Glomerular visceral epithelial cell (primary cell): Measurements from ENCODE around the gene SLC38A10.

Experiments used
- DNase-seq: peaks from one replicate; pipeline ENCODE4 v3.0.0-alpha.2; 2016; ENCODE audit errors: extremely low spot score

SLC38A10 gene

DNA sequence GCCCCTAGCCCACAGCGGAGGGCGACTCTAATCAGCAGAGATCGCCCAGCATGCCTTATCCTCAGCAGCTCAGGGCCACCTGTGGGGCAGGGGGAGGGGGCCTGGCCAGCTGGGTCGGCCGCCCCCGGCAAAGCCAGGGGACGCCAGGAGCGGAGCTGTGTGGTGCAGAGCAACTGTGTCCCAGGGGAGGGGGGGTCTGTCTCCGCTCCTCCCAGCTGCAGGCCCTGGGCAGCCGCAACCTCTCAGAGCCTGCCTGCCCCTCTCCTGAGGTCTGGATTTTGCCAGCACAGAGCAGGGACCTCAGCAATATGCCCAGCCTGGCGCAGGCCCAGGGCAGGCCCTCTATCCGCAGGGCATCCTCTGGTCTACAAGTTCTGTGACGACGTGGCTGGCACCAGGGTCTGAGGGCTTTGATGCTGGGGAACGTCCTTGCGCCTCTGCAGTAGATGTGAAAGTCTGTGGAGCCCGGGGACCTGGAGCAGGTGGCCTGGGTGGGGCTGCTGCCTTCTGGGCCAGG lies 36.5 kb upstream of the SLC38A10 start:
- no peak for DNase-seq

DNA sequence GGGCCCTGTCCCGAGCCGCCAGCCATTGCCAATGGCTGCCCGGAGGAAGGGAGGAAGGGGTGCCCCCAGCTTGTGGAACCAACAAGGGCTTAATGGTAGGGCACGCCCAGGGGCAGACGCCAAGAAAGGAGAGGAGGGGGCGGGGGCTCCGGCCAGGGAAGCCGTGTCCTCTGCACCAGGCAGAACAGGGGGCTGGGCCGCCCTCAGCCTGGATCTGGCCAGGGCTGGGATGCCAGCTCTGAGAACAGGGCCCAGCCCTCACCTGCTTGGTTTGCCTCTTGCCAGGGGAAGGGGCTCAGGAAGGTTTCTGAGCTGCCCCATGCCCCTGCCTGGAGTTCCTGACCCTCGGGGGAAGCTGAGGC lies 35.8 kb upstream of the SLC38A10 start:
- DNase-seq: no peak

- no peak for DNase-seq
Measured at GRCh38 chr17:81329927-81330883, 35.1 kb upstream of the SLC38A10 start.

GRCh38 chr17:81328978-81329926 lies 34.1 kb upstream of the SLC38A10 start:
- DNase-seq: peak; percentile 95

- DNase-seq: no peak
Measured at GRCh38 chr17:81328489-81328888, 33.4 kb upstream of the SLC38A10 start.

- no peak for DNase-seq
Measured at GRCh38 chr17:81325714-81326358, 30.7 kb upstream of the SLC38A10 start.

- no peak for DNase-seq
Measured at GRCh38 chr17:81324851-81325713, 30.0 kb upstream of the SLC38A10 start.

GRCh38 chr17:81324177-81324850 lies 29.2 kb upstream of the SLC38A10 start:
- no peak for DNase-seq

DNA sequence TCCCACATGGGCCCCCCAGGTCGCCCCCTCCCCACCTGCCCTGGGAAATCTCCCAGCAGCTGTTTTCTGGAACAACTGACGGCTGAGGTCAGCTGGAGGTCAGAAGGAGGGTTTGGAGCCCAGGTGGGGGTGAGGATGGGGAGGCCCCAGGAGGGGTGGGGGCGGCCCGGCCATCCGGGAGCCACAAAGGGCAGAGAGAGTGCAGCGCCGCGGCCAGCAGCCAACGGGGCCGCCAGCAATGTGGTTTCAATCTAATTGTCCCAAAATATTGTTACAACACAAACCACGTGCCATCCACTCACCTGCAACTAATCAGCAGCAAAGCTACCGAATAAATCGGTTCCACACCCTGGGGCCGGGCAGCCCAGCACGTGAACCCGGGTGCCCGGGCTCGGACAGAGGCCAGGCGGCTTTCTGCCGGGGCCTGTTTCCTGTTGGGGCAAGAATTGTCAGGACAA lies 28.3 kb upstream of the SLC38A10 start:
- no peak for DNase-seq

DNA sequence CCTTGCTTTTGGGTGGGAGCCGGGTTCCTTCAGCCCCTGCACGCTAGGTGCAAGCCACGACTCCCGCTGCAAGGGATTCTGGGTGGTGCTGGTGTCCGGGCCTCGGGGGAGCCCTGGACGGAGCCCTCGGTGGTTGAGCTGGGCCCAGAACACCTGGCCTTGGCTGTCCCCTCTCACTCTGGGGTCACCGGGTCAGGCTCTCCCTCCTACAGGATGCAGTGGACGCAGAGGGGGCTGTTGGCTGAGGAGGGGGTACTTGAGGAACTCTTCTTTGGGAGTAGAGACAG lies 27.9 kb upstream of the SLC38A10 start:
- DNase-seq: no peak

DNA sequence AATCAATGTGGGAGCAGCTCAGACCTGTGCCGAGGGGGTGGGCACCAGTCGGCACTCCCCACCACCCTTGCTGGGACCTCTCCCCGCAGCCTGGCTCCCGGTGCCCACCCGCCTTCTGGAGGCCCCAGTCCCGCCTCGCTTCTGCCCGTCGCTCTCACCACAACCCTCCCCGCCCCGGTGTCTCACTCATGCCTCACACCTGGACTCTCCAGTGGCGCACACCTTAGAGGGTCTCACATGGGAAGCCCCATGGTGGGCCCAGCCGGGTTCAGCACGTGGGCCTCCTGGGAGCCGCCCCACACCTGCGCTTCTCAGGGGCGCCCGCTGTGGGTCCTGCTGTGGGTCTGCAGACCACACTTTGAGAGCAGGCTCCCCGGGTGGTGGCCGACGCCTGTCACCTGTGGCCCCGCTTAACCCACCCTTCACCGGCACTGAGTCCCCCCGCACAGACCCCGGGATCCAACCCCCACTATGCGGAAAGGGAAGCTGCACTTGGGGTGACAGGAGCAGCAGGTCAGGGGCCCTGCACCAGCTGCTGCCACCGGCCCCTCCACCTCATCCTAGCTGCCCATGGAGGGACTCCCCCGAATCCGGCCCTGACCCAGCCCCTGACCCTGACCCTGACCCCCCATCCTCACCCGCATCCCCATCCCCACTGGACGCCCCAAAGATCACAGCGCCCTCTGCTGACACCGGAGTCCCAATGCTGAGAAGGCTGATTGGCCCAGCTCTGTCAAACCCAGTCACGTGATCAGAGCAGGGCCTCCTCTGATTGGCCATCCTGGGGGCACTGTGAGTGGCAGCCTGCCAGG lies 27.4 kb upstream of the SLC38A10 start:
- no peak for DNase-seq

GRCh38 chr17:81317961-81318605 lies 23.0 kb upstream of the SLC38A10 start:
- no peak for DNase-seq

GRCh38 chr17:81317530-81317821 lies 22.4 kb upstream of the SLC38A10 start:
- DNase-seq: no peak

DNA sequence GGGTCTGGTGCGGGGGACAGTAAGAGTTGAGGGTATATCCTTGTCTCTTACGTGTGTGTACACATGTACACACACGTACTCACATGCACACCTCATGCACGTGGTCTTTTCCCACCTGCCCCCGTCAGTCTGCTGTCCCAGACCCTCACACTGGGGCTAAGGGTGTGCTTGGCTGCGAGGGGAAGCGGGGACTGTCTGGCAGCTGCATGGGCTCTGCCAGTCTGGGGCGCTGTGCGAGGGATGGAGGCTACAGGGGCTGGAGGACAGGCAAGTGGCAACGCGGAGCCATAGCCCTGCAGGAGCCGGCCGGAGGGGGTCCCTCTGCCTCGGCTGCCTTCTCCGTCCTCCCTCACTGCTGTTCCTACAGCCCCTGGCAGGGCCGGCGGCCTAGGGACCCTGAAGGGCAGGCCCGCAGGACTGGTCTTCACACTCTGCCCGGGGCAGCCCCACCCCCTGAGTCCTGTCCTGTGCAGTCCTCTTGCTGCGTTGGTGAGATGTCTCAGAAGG lies 20.8 kb upstream of the SLC38A10 start:
- no peak for DNase-seq

DNA sequence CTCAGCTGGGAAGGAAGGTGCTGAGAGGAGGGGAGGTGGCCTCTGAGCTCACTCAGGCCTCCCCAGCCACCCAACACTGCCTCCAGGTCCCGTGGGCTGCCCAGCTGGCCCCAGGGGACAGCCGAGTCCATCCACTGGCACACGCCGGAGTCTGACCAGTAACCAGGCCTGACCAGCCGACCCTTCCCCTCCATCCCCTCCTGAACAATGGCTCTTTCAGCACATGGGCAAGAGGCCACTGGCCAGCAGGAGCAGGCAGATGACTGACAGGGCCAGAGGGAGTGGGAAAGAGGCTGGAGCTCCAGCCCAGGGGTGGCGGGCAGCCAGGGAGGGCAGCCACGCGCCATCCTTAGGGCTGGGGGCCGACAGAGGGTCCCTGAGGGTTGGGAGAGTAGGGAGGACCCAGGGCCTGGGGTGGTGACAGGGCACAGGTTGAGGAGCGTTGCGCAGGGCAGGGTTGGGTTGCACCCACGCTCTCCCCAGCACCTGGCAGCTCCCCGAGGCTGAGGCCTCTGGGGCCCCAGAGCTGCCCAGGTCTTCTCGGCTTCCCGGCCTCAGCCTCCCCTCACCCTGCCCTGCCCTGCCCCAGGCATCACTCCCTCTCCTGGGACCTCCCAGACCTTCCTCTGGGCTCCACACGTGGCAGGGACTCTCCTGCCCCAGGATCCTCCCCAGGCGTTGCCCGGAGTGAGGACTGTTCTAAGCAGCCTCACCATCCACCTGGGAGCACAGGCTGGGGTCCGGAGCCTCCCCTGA lies 20.2 kb upstream of the SLC38A10 start:
- DNase-seq: no peak

DNA sequence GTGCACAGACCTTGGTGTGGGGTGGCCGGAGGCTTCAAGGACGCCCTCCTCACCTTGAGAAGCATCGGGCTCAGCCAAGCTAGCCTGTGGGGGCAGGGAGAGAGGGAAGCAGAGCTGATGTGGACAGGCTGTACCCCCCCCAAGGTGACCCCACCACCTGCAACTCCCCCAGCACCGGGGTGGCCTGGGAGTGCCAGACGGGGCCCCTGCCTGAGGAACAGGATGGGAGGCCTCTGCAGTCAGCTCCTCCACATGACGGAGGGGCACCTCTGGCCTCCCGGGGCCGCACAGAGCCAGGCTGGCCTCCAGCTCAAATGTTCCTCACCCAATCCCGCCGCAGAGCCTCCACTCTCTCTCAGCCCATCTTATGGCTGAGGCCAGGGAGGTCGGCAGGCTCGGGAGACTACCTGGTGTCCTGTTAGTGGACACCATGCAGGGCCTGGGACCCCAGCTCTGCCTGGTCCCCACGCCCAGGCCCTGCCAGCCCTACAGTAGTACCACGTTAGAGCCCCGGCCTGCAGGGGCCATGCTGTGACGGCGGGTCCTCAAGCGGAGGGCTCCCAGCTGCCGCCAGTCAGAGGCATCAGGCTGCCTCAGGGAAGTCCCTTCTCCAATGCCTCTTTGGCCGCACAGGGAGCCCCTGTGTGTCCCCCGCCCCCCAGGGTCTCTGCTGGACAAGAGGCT lies 19.4 kb upstream of the SLC38A10 start:
- DNase-seq: no peak

DNA sequence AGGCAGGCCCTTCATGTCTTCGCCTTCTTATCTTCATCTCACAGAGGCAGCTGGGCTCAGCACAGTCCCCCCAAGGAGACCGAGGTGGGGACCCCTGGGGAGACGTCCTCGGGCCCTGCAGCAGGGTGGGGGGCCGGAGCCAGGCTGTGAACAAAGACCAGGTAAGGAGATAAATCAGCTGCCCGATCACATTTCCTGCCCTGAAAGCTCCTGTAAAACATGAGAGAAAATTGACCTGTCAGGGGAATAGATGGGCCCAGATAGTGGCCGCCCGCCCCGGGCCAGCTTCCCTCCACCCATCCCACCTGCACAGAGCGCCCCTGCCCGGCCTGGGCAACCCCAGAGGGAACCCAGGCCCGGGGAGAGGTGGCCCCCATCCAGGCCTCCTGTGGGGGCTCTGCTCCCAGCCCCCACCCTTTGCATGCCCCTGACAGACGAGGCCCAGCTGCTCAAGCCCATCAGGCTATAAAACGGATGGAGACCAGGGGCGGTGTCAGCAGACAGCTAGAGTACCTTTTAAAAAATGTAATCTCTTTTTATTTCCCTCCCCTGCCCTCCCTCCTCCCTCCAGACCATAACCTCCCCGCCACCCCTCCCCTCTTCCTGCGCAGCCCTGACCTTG lies 18.8 kb upstream of the SLC38A10 start:
- no peak for DNase-seq
